Ovary (tissue), 10 donors: ENCODE results near the gene ARMC2. TPM values are rescaled to one million over a fixed set of nuclear protein-coding genes. Genes with fewer than 3 reads are reported as not detected.

Source experiments
- DNase-seq, 5 donors: peaks; one replicate each; pipeline ENCODE4 v3.0.0-alpha.2; 2019 to 2020
- H3K27ac ChIP-seq, 2 donors: fragments of 200-600 bp; one replicate each; pipeline versions ENCODE4 v1.5.1 to v1.8.0; 2019 to 2022
- H3K27me3 ChIP-seq: fragments of 200-600 bp; one replicate; pipeline ENCODE4 v1.8.0; 2022
- H3K36me3 ChIP-seq: fragments of 200-600 bp; sonication (generic); one replicate; pipeline ENCODE4 v1.5.1; 2019
- H3K4me1 ChIP-seq: one replicate; pipeline ENCODE4 v1.8.1; 2013; ENCODE audit warnings: mild to moderate bottlenecking, moderate library complexity; ENCODE audit not compliant: insufficient read depth
- H3K4me3 ChIP-seq: fragments of 200-600 bp; sonication (generic); one replicate; pipeline ENCODE4 v1.5.1; 2017
- H3K9me3 ChIP-seq, 2 donors: fragments of 200-600 bp in 1 of 2; sonication (generic) in 1 of 2; one replicate each; pipeline versions ENCODE4 v1.5.1 to v1.8.1; 2013 to 2019; ENCODE audit warnings: mild to moderate bottlenecking in 1 of 2, moderate library complexity in 1 of 2
- EP300 ChIP-seq: sonication (generic); formaldehyde crosslinking; IDR thresholded peaks from one replicate; pipeline ENCODE4 v1.6.1; 2017; ENCODE audit warnings: antibody characterized with exemption
- POLR2A ChIP-seq: fragments of 450-650 bp; IDR thresholded peaks from one replicate; pipeline ENCODE4 v1.6.1; 2017; ENCODE audit warnings: antibody characterized with exemption, mild to moderate bottlenecking, moderate library complexity
- WGBS, 3 donors: extraction: QIAGEN DNeasy Blood & Tissue Kit in 1 of 3; methylation state at CpG; one replicate each; pipeline versions ENCODE4 v1.1.5 to v1.1.7; 2013 to 2017; 5-methylcytosine and 5-hydroxymethylcytosine counted together
- intact Hi-C, 4 donors: fragments of 100-400 bp; cut with DNase I; formaldehyde crosslinking; loops; one replicate each; pipeline versions ENCODE4 v1.11.0 to v1.15.1; 2022 to 2023
- long read RNA-seq, 3 donors: library from polyadenylated mRNA in 2 of 3; unstranded in 2 of 3; transcript quantifications; one replicate each; pipeline ENCODE4 v2.0.0 and lab custom pipeline, GENCODE V29; 2021 to 2026
- polyA plus RNA-seq, 2 donors: library from polyadenylated mRNA; stranded (reverse); fragments of 200-250 nt in 1 of 2; fragments of 350-450 nt in 1 of 2; fragmentation: Illumina TruSeq in 1 of 2; extraction: RNeasy Lipid Tissue Mini Kit (QIAGEN cat#74804) in 1 of 2; gene quantifications; one replicate each; pipeline ENCODE4 v1.2.3, GENCODE V29; 2013 to 2014
- total RNA-seq, 7 donors: library from RNA; depleted of rRNA in 2 of 7; stranded (reverse); fragments of >200 nt in 2 of 7; fragmentation: NEBNext Ultra II Directional in 3 of 7; extraction: Animal tissue kit (Norgen Biotek cat#: 25700) in 3 of 7; gene quantifications; one replicate each; pipeline versions ENCODE4 v1.1.0 to v1.2.4, GENCODE V29; 2016 to 2023
- TF ChIP-seq, protein P1 (sequence below), 3 donors: fragments of 450-650 bp in 2 of 3; fragments of 200-600 bp in 1 of 3; IDR thresholded peaks; one replicate each; pipeline versions ENCODE4 v1.5.1 to v1.8.0; 2016 to 2022; ENCODE audit warnings: antibody characterized with exemption in 3 of 3, mild to moderate bottlenecking in 1 of 3
- donor health status: DM: no; HTN: no; CAD: no; lungs with moderate emphysema.
- donor health status: DM: no; HTN: no; CAD: no.
- donor health status: Bipolar disorder and iron deficiency.
- donor health status: DM: yes; HTN: yes; CAD: no.
- donor health status: DM: no; HTN: no; CAD: no.
- donor health status: DM: yes; HTN: yes; CAD: no.

The ARMC2 gene, protein sequence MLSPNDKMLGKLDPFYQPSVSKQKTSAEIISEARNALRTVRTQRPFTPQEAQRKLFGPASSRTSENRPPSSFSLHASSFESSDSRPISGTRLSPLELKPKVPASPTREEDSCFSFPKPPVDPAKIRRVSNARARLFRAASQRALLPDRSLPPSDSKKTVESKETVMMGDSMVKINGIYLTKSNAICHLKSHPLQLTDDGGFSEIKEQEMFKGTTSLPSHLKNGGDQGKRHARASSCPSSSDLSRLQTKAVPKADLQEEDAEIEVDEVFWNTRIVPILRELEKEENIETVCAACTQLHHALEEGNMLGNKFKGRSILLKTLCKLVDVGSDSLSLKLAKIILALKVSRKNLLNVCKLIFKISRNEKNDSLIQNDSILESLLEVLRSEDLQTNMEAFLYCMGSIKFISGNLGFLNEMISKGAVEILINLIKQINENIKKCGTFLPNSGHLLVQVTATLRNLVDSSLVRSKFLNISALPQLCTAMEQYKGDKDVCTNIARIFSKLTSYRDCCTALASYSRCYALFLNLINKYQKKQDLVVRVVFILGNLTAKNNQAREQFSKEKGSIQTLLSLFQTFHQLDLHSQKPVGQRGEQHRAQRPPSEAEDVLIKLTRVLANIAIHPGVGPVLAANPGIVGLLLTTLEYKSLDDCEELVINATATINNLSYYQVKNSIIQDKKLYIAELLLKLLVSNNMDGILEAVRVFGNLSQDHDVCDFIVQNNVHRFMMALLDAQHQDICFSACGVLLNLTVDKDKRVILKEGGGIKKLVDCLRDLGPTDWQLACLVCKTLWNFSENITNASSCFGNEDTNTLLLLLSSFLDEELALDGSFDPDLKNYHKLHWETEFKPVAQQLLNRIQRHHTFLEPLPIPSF
- total RNA-seq (10 to 100 TPM in 4 of 7 donors, 1 to 10 TPM in 3; 3.2 to 14.7 (median 10.3) TPM), polyA plus RNA-seq (1 to 10 TPM; 3.3 to 7.1 TPM)
- long read RNA-seq, donor 1, partial matches to known transcripts = 3 of 15 reads
- long read RNA-seq, donor 1, other reads (novel, unspliced or antisense) = 12 of 15 reads
- long read RNA-seq, donor 2, partial matches to known transcripts = 9 of 9 reads
- long read RNA-seq, donor 2, other reads (novel, unspliced or antisense) = 0 of 9 reads
- long read RNA-seq, donor 3, partial matches to known transcripts = 0 of 3 reads
- long read RNA-seq, donor 3, other reads (novel, unspliced or antisense) = 2 of 3 reads

DNA sequence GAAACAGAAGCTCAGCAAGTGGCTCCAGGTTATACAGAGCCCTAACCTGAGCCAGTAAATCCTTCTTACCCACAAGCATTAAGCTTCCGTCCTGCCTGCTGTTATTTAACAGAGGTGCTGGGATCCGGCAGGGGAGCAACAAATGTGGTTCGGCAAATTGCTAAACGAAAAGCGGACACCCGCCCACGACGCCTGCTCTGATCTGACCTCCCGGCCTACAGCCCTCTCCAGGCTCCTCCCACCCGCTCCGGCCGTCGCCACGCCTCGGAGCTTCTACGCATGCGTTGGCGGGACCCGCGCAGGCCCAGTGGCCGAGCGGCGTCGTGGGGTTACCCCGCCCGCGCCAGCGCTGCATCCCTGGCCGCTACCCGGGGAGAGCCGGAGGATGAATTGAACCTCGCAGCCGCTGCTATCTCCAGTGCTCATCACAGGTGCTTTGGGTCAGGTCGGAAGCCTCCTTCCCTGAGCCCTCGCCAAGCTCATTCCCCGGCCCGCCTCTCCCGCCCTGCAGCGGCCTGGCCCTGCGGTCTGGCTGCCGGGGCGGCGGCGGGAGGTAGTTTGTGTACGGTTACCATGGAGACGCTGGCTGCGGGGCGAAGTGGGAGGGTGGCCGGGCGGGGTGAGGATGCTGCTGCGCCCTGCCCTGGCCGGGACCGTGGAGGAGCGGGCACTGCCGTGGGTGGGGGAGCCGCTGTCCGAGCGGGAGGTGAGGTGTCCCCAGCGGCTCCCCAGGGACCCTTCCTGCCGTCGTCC, at the start of gene ARMC2:
Gene ARMC2 (plus strand): TSS at position 307 of the 753 bp plus-strand sequence. CDS start 5,846 bp downstream, outside the sequence.
- peak within 1 kb of the TSS; percentile 58 for H3K4me3 ChIP-seq
- no peaks in the 10 kb centered on the region for H3K36me3 ChIP-seq
- peak within 1 kb of the TSS; percentile 14 to 63 for H3K27ac ChIP-seq
- H3K9me3 ChIP-seq = no peaks in the 10 kb centered on the region
- WGBS, 3 donors = 0 to 1% (median 0%) methylated on average over 60 to 61 of the region's 61 CpGs
- peaks cover 2% of the 10 kb centered on the region for H3K4me1 ChIP-seq
- intact Hi-C loops = no loop called here
- peak; percentile 90 to 96 (median 94) for DNase-seq
- no peaks in the 10 kb centered on the region for H3K27me3 ChIP-seq
- no peak for TF ChIP-seq EP300
- TF ChIP-seq POLR2A = peak; percentile 51

DNA sequence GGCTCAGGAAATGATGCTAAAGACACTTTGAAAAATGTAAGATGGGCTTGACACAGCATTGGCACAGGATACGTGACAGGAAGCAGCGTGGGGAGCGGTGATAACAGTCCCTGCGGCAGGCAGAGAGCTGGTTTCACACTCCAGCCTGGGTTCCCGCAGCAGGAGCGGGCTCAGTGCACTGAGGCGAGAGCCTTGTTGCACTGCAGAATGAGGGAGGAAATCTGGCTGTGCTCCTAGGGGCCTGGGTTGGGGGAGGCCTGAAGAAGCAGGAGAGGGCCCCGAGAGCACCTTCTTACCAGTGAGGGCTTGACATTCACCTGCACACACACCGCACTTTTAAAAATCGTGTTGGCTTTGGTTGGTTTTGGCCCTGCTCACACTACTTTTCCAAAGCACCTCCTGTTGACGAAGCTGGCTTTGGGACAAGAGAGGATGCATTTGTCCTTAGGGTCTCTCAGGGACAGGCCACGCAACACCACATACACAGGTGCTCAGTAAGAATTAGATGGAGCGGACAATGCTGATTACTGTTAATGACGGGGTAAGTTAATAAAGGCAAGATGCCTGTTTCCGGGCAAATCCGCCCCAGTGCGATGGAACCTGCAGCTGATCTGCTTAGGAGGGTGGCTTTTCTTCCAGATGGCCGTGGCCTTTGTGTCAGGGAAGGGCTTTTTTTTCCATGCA, 49.4 kb upstream of the ARMC2 start:
- H3K4me1 ChIP-seq = no peaks in the 10 kb centered on the region
- H3K27ac ChIP-seq = no peak overlapping the region
- WGBS, 3 donors = 71 to 81% (median 75%) methylated on average over 18 of the region's 18 CpGs
- no peak overlapping the region for H3K4me3 ChIP-seq
- intact Hi-C loops = no loop called here
- no peak for DNase-seq
- no peaks in the 10 kb centered on the region for H3K9me3 ChIP-seq
- TF ChIP-seq EP300 (no peak), POLR2A (no peak)
- TF ChIP-seq, protein P1, sequence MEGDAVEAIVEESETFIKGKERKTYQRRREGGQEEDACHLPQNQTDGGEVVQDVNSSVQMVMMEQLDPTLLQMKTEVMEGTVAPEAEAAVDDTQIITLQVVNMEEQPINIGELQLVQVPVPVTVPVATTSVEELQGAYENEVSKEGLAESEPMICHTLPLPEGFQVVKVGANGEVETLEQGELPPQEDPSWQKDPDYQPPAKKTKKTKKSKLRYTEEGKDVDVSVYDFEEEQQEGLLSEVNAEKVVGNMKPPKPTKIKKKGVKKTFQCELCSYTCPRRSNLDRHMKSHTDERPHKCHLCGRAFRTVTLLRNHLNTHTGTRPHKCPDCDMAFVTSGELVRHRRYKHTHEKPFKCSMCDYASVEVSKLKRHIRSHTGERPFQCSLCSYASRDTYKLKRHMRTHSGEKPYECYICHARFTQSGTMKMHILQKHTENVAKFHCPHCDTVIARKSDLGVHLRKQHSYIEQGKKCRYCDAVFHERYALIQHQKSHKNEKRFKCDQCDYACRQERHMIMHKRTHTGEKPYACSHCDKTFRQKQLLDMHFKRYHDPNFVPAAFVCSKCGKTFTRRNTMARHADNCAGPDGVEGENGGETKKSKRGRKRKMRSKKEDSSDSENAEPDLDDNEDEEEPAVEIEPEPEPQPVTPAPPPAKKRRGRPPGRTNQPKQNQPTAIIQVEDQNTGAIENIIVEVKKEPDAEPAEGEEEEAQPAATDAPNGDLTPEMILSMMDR (IDR thresholded peaks at IDR 0.05) = no peak
- H3K27me3 ChIP-seq = no peaks in the 10 kb centered on the region
- no peaks in the 10 kb centered on the region for H3K36me3 ChIP-seq

DNA sequence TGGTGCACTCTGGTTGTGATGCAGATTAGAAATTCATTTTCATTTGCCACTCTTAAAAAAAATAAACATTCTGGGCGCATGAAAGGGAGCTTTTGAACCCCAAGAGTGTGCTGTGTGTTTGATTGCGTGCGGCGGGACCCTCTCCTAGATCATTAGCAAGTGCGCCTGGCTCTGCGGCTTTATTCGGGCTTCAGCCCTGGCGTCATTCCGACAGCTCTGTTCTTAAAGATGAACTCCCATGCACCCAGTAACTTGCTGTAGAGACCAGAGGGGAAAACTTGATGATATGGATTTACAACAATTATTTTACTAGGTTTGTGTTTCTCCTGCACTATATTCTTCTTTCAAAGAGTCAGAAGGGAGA, 48.9 kb upstream of the ARMC2 start:
- Histone ChIP-seq H3K9me3 (no peaks in the 10 kb centered on the region), H3K27ac (no peak overlapping the region), H3K4me1 (no peaks in the 10 kb centered on the region), H3K27me3 (no peaks in the 10 kb centered on the region), H3K36me3 (no peaks in the 10 kb centered on the region), H3K4me3 (no peak overlapping the region)
- intact Hi-C loops = no loop called here
- WGBS, 3 donors = 95 to 98% (median 96%) methylated on average over 9 of the region's 9 CpGs
- TF ChIP-seq, protein P1 (IDR thresholded peaks at IDR 0.05) = no peak
- no peak for DNase-seq

DNA sequence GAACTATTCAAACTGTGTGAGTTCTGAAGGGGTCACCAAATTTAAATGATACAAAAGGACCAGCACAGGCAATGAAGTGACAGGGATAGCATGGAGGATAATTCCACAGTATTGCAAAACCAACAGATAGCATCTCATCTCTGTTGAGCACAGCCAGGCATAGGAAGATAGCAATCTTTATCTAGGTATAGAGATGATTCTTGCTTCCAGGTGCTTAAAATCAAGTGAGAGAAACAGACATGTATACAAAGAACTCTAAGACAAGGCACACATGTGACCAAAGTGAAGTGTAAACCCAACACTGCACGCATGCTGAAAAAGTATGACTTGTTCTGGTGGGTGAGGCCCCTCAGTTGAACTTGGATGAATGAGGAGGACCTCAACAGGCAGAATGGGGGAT, 48.4 kb upstream of the ARMC2 start:
- no peak for DNase-seq
- Histone ChIP-seq H3K27me3 (no peaks in the 10 kb centered on the region), H3K9me3 (no peaks in the 10 kb centered on the region), H3K27ac (no peak overlapping the region), H3K36me3 (no peaks in the 10 kb centered on the region), H3K4me3 (no peak overlapping the region), H3K4me1 (no peaks in the 10 kb centered on the region)
- intact Hi-C loops = no loop called here
- TF ChIP-seq POLR2A (no peak), EP300 (no peak)
- TF ChIP-seq, protein P1 (IDR thresholded peaks at IDR 0.05) = no peak
- WGBS, 3 donors = 90 to 97% (median 94%) methylated on average over 1 of the region's 1 CpG
